ENCODE data around the gene CREB3L1.

The CREB3L1 gene

GRCh38 chr11:46330563-46331281 lies 53.3 kb downstream of the CREB3L1 start:
- DNase-seq = peak; percentile 10

GRCh38 chr11:46331282-46331984 lies 54.0 kb downstream of the CREB3L1 start:
- DNase-seq = no peak

GRCh38 chr11:46332093-46332567 lies 54.7 kb downstream of the CREB3L1 start:
- DNase-seq = no peak

- DNase-seq = no peak
These were observed 55.3 kb downstream of the CREB3L1 start for GRCh38 chr11:46332568-46333393.

GRCh38 chr11:46333394-46333947 lies 56.0 kb downstream of the CREB3L1 start:
- no peak for DNase-seq

- no peak for DNase-seq
These were observed 56.7 kb downstream of the CREB3L1 start for GRCh38 chr11:46334211-46334610.

- DNase-seq = no peak
These were observed 57.8 kb downstream of the CREB3L1 start for GRCh38 chr11:46335271-46335670.

- no peak for DNase-seq
These were observed 58.6 kb downstream of the CREB3L1 start for GRCh38 chr11:46335890-46336562.

- DNase-seq = no peak
These were observed 59.2 kb downstream of the CREB3L1 start for GRCh38 chr11:46336563-46337180.

GRCh38 chr11:46337626-46338345 lies 60.3 kb downstream of the CREB3L1 start:
- DNase-seq = no peak

GRCh38 chr11:46338636-46338987 lies 61.1 kb downstream of the CREB3L1 start:
- DNase-seq = no peak

GRCh38 chr11:46338988-46339666 lies 61.7 kb downstream of the CREB3L1 start:
- no peak for DNase-seq

GRCh38 chr11:46339816-46340215 lies 62.4 kb downstream of the CREB3L1 start:
- no peak for DNase-seq

GRCh38 chr11:46341454-46341853 lies 64.0 kb downstream of the CREB3L1 start:
- DNase-seq = no peak

GRCh38 chr11:46342239-46342638 lies 64.8 kb downstream of the CREB3L1 start:
- DNase-seq = no peak

- DNase-seq = no peak
These were observed 66.1 kb downstream of the CREB3L1 start for GRCh38 chr11:46343520-46343919.

GRCh38 chr11:46345131-46345597 lies 67.7 kb downstream of the CREB3L1 start:
- no peak for DNase-seq

GRCh38 chr11:46345881-46346484 lies 68.5 kb downstream of the CREB3L1 start:
- DNase-seq = no peak

GRCh38 chr11:46346886-46347636 lies 69.6 kb downstream of the CREB3L1 start, which contains the start of gene DGKZ:
Gene DGKZ (plus strand): TSS chr11:46347463. CDS start chr11:46347660, 197 bp downstream.
- DNase-seq = peak; percentile 33

Data from NCI-H2029 treated with DMSO at 0.1 percent for 48 hours (cell line).